A673 (cell line): ENCODE results near the gene CYP3A7. TPM values are rescaled to one million over a fixed set of nuclear protein-coding genes. Genes with fewer than 3 reads are reported as not detected.

Source experiments
- BruUV-seq: library from RNA; stranded (reverse); fragments of 400-500 nt; replicated peaks from 2 replicates; lab custom pipeline; 2021; lab: Mats Ljungman, UMichigan
- CTCF ChIA-PET: fragments of 300-600 bp; sonication (Branson Sonifier 250); formaldehyde crosslinking; loops from one replicate; lab custom pipeline; 2022; ENCODE audit warnings: antibody characterized with exemption; lab: Charles Lee
- POLR2A ChIA-PET: fragments of 300-600 bp; sonication (Branson Sonifier 250); formaldehyde crosslinking; loops from one replicate; lab custom pipeline; 2022; ENCODE audit warnings: antibody characterized with exemption; ENCODE audit not compliant: low non-redundant PET; lab: Charles Lee
- DNase-seq: peaks from one replicate; pipeline ENCODE4 v3.0.0-alpha.2; 2015; ENCODE audit warnings: low spot score
- H3K27ac ChIP-seq: fragments of 200-600 bp; sonication (generic); 2 replicates; pipeline ENCODE4 v1.5.1; 2016; ENCODE audit warnings: mixed run types, low read depth, mild to moderate bottlenecking, mixed read lengths, antibody characterized with exemption, low read length; ENCODE audit not compliant: poor library complexity, severe bottlenecking
- H3K27me3 ChIP-seq: fragments of 200-600 bp; sonication (generic); replicated peaks from 2 replicates; pipeline ENCODE4 v1.6.1; 2017; ENCODE audit warnings: mixed run types, low read depth, mild to moderate bottlenecking, mixed read lengths, antibody characterized with exemption, low read length; ENCODE audit not compliant: insufficient read depth, poor library complexity
- H3K36me3 ChIP-seq: fragments of 200-600 bp; sonication (generic); 2 replicates; pipeline ENCODE4 v1.6.1; 2016; ENCODE audit warnings: mixed run types, mild to moderate bottlenecking, mixed read lengths, antibody characterized with exemption, low read length; ENCODE audit not compliant: insufficient read depth, poor library complexity, severe bottlenecking
- H3K4me1 ChIP-seq: fragments of 200-600 bp; sonication (generic); 2 replicates; pipeline ENCODE4 v1.6.1; 2017; ENCODE audit warnings: mixed run types, mild to moderate bottlenecking, mixed read lengths, antibody characterized with exemption, low read length; ENCODE audit not compliant: insufficient read depth, poor library complexity, severe bottlenecking
- H3K4me3 ChIP-seq: fragments of 200-600 bp; sonication (generic); 2 replicates; pipeline ENCODE4 v1.5.1; 2016; ENCODE audit warnings: low read depth, mixed run types, mild to moderate bottlenecking, mixed read lengths, low read length; ENCODE audit not compliant: poor library complexity, severe bottlenecking
- H3K9me3 ChIP-seq: fragments of 200-600 bp; sonication (generic); 2 replicates; pipeline ENCODE4 v1.6.1; 2016; ENCODE audit warnings: mixed run types, low read depth, mild to moderate bottlenecking, mixed read lengths, antibody characterized with exemption, low read length; ENCODE audit not compliant: poor library complexity, severe bottlenecking
- CTCF ChIP-seq: fragments of 300-800, 200-600 bp; sonication (generic); conservative IDR thresholded peaks from 2 replicates; pipeline ENCODE4 v1.5.1; 2017; ENCODE audit warnings: low read depth, mild to moderate bottlenecking, antibody characterized with exemption, low read length, moderate library complexity, mixed read lengths
- EZH2 ChIP-seq: fragments of 200-600 bp; sonication (generic); IDR thresholded peaks from 2 replicates; pipeline ENCODE4 v1.6.1; 2017; ENCODE audit warnings: borderline replicate concordance, low read depth, mild to moderate bottlenecking, mixed read lengths, antibody characterized with exemption, low read length; ENCODE audit not compliant: poor library complexity, severe bottlenecking
- intact Hi-C: fragments of 100-400 bp; cut with micrococcal nuclease; formaldehyde crosslinking; loops from one replicate; pipeline ENCODE4 v1.10.0; 2022; ENCODE audit not compliant: unreplicated experiment
- total RNA-seq: library from RNA; stranded (reverse); gene quantifications from 2 replicates; pipeline ENCODE4 v1.2.3, GENCODE V29; 2021

The CYP3A7 gene
- total RNA-seq, 1 experiment from 2014 or later = not detected

- no peaks in the 10 kb centered on the region for H3K27me3 ChIP-seq
- intact Hi-C loops = no loop called here
- no peak overlapping the region for H3K27ac ChIP-seq
- ChIA-PET CTCF (no interaction called here), POLR2A (no interaction called here)
- H3K36me3 ChIP-seq = no peaks in the 10 kb centered on the region
- no peaks in the 10 kb centered on the region for H3K4me1 ChIP-seq
- no peak for TF ChIP-seq CTCF
- TF ChIP-seq EZH2 = no peak
- no peaks in the 10 kb centered on the region for H3K9me3 ChIP-seq
- BruUV-seq = no TSS peak
- no peak for DNase-seq
- H3K4me3 ChIP-seq = no peak overlapping the region
Measured at GRCh38 chr7:99668541-99668940, 66.5 kb downstream of the CYP3A7 start.

- no TSS peak for BruUV-seq
- Histone ChIP-seq H3K9me3 (no peaks in the 10 kb centered on the region), H3K4me1 (no peaks in the 10 kb centered on the region), H3K36me3 (no peaks in the 10 kb centered on the region), H3K27ac (no peak overlapping the region), H3K4me3 (no peak overlapping the region), H3K27me3 (no peaks in the 10 kb centered on the region)
- no peak for DNase-seq
- POLR2A ChIA-PET = no interaction called here
- no peak for TF ChIP-seq CTCF
- no peak for TF ChIP-seq EZH2
- intact Hi-C loops = no loop called here
- CTCF ChIA-PET = no interaction called here
Measured at GRCh38 chr7:99667179-99667578, 67.8 kb downstream of the CYP3A7 start.

GRCh38 chr7:99666013-99666395 is 69.0 kb downstream of the CYP3A7 start:
- no peaks in the 10 kb centered on the region for H3K4me1 ChIP-seq
- ChIA-PET POLR2A (no interaction called here), CTCF (no interaction called here)
- H3K36me3 ChIP-seq = no peaks in the 10 kb centered on the region
- no peak overlapping the region for H3K4me3 ChIP-seq
- H3K27me3 ChIP-seq = no peaks in the 10 kb centered on the region
- no peak for DNase-seq
- BruUV-seq = no TSS peak
- TF ChIP-seq CTCF (no peak), EZH2 (no peak)
- no peaks in the 10 kb centered on the region for H3K9me3 ChIP-seq
- H3K27ac ChIP-seq = no peak overlapping the region
- intact Hi-C loops = no loop called here
